ENCODE results near the gene NFE2L2. TPM values are rescaled to one million over a fixed set of nuclear protein-coding genes. Genes with fewer than 3 reads are reported as not detected.

The NFE2L2 gene
- total and polyA plus RNA-seq, 9 of the 15 experiments (the other 6 are each of a cell fraction or from before 2014, with no cell fraction given) = 29.3 to 120 (median 59.3) TPM

- TF ChIP-seq ZBTB34 (CRISPR knock-in tag; IDR thresholded peaks at IDR 0.05) = no peak
- TF ChIP-seq ZNF354B (CRISPR knock-in tag; IDR thresholded peaks at IDR 0.05) = no peak
- TF ChIP-seq ERF (CRISPR knock-in tag; IDR thresholded peaks at IDR 0.05) = no peak
- no peak for TF ChIP-seq U2AF1 (optimal IDR thresholded peaks at IDR 0.05; ENCODE audit: low read depth, low read length)
- TF ChIP-seq ETS1 (conservative IDR thresholded peaks at IDR 0.05; ENCODE audit: control insufficient read depth, low read depth, low read length) = no peak
- no peak for TF ChIP-seq BMI1 (IDR thresholded peaks at IDR 0.05; ENCODE audit: low read length)
- TF ChIP-seq IRF2 (CRISPR knock-in tag; IDR thresholded peaks at IDR 0.05) = no peak
- TF ChIP-seq HNRNPUL1 (IDR thresholded peaks at IDR 0.05; ENCODE audit: low read length) = no peak
- no peak for TF ChIP-seq CHCHD3 (CRISPR knock-in tag; IDR thresholded peaks at IDR 0.05)
- no peak for TF ChIP-seq ZBTB2 (IDR thresholded peaks at IDR 0.05)
- no peak for TF ChIP-seq RREB1 (CRISPR knock-in tag; IDR thresholded peaks at IDR 0.05)
- TF ChIP-seq SMAD1 (IDR thresholded peaks at IDR 0.05; ENCODE audit: low read depth, low read length, partially characterized antibody) = no peak
- no peak for TF ChIP-seq FOXK1 (CRISPR knock-in tag; IDR thresholded peaks at IDR 0.05; ENCODE audit: borderline replicate concordance)
These were observed 22.2 kb downstream of the NFE2L2 start (continued) for GRCh38 chr2:177242121-177242987.

All from K562 (cell line).